Fibroblast of the aortic adventitia (primary cell): ENCODE results near the gene FIGN. TPM values are rescaled to one million over a fixed set of nuclear protein-coding genes. Genes with fewer than 3 reads are reported as not detected.

ENCODE experiments used
- DNase-seq: peaks from one replicate; pipeline ENCODE4 v3.0.0-alpha.2; 2010; ENCODE audit warnings: low read depth
- H3K4me3 ChIP-seq: 2 replicates; pipeline ENCODE4 v1.5.1; 2011; ENCODE audit warnings: low read depth, mild to moderate bottlenecking, control low read depth, low read length, moderate library complexity
- total RNA-seq: library from RNA; depleted of rRNA; stranded (reverse); fragments of >200 nt; gene quantifications from 2 replicates; pipeline ENCODE4 v1.2.3, GENCODE V29; 2012; ENCODE audit warnings: low replicate concordance
- TF ChIP-seq, protein P1 (sequence below): IDR thresholded peaks from 2 replicates; pipeline ENCODE4 v1.5.1; 2011; ENCODE audit warnings: mild to moderate bottlenecking, low read length, control low read depth, inconsistent platforms; ENCODE audit not compliant: insufficient read depth

FIGN gene, protein sequence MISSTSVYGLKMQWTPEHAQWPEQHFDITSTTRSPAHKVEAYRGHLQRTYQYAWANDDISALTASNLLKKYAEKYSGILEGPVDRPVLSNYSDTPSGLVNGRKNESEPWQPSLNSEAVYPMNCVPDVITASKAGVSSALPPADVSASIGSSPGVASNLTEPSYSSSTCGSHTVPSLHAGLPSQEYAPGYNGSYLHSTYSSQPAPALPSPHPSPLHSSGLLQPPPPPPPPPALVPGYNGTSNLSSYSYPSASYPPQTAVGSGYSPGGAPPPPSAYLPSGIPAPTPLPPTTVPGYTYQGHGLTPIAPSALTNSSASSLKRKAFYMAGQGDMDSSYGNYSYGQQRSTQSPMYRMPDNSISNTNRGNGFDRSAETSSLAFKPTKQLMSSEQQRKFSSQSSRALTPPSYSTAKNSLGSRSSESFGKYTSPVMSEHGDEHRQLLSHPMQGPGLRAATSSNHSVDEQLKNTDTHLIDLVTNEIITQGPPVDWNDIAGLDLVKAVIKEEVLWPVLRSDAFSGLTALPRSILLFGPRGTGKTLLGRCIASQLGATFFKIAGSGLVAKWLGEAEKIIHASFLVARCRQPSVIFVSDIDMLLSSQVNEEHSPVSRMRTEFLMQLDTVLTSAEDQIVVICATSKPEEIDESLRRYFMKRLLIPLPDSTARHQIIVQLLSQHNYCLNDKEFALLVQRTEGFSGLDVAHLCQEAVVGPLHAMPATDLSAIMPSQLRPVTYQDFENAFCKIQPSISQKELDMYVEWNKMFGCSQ
- total RNA-seq, result 2.5 and 4.1 TPM in 2 replicates

DNA sequence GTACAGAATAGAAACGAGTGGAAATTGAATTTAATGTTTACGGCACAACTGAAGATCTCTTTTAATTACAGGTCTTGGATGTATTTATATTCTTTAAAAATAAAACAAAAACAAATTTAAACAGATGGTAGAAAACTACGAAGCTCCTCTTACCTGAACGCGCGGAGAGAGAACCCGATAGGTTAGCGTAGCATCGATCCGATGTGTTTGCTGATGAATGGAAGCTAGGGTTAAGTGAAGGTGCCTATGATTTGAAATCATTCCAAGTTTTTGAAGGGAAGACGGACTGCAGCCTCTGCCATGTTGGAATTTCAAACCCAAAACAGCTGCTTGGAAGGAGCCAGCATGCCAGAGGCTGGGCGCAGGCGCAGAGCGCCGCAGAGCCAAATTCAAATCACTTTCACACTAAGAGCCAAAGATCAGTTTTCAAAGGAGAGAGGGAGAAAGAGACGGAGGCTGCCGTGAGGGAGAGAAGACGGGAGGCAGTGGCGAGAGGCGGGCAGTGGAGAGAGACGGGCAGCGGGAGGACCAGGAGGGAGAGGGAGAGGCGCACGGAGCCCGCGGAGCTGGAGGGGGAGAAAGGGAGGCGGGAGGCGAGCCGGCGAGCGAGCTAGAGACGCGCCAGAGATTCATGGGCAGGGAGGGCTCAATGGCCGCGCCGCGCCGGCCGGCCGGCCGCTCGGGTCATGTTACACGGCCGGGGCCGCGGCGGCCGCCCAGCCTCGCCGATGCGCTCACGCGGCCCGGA, at the start of gene FIGN:
FIGN (minus strand) TSS at position 324 of the 748 bp plus-strand sequence. CDS start 1,081 bp downstream, outside the sequence.
- peak within 1 kb of the TSS; percentile 91 for H3K4me3 ChIP-seq
- DNase-seq, result peak; percentile 96
- TF ChIP-seq, protein P1, sequence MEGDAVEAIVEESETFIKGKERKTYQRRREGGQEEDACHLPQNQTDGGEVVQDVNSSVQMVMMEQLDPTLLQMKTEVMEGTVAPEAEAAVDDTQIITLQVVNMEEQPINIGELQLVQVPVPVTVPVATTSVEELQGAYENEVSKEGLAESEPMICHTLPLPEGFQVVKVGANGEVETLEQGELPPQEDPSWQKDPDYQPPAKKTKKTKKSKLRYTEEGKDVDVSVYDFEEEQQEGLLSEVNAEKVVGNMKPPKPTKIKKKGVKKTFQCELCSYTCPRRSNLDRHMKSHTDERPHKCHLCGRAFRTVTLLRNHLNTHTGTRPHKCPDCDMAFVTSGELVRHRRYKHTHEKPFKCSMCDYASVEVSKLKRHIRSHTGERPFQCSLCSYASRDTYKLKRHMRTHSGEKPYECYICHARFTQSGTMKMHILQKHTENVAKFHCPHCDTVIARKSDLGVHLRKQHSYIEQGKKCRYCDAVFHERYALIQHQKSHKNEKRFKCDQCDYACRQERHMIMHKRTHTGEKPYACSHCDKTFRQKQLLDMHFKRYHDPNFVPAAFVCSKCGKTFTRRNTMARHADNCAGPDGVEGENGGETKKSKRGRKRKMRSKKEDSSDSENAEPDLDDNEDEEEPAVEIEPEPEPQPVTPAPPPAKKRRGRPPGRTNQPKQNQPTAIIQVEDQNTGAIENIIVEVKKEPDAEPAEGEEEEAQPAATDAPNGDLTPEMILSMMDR, result no peak

DNA sequence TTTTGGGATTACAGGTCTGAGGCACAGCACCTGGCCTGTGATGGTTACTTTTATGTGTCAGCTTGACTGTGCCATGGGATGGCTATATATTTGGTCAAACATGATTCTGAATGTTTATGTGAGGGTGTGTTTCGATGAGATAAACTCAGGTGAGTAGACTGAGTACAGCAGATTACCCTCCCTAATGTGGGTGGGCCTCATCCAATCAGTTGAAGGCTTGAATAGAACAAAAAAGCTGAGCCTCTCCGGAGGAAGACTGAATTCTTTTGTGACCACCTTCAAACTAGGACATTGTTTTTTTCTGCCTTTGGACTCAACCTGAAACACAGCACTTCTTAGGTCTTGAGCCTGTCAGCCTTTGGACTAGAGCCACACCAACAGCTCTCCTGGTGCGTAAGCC, 49.4 kb upstream of the FIGN start:
- no peak overlapping the region for H3K4me3 ChIP-seq
- no peak for DNase-seq
- TF ChIP-seq, protein P1, result no peak

DNA sequence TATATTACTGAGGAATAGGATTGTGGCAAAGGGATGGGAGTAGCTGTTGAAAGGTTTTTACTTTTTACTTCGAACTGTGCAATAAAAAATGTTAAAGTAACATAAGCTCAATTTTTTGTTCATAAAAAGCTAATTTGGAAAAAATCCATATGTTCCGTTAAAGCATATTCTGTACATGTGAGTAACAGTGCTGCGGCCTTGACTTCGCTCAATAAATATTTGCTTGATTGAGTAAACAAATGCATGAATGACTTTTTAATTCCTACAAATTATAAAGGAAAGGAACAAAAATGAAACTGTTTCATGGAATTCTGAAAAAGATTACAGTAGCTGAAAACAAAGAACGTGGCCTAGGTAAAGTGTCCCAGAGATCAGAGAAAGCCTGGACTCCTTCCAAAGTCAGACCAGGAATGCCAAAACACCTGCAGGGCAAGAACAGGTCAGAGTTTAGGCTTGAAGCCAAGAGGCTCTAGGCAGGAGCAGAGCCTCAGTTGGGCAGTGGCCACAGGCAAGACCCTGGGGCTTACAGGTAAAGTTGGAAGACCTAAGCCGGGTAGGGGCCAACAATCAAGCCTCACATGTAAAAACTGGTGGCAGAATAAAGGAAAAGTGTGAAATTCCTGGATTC, 44.3 kb upstream of the FIGN start:
- DNase-seq, result no peak
- TF ChIP-seq, protein P1, result no peak
- no peak overlapping the region for H3K4me3 ChIP-seq

DNA sequence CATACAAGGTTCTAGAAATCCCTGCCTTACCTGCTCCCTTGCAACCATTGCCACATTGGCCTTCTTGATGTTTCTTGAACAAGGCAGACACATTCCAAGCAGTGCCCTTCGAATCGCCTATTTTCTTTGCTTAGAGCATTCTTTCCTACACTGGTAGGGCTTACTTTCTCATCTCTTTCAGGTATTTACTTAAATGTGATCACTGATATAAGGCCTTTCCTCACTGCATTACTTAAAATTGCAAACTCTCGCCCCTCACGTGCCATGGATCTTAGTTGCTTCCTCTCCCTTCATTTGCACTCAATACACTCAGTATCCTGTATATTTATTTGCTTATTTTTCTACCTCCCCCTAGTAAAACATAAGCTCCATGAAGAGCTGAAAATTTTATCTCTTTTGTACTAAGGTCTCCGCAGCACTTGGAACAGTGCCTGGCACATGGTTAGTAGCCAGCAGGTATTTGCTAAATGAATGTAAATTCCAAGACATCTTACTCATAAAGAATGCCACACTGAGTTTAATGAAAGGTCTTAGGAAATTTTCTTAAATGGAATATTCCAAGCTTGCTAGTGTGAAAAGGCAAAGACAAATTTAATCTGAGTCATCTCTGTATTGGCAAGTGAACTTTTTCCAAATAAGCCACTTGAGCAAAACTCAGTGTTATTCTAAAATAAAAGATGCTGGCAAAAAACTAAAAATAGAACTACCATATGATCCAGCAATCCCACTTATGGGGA, 42.4 kb upstream of the FIGN start:
- DNase-seq, result peak; percentile 89
- TF ChIP-seq, protein P1, result no peak
- no peak overlapping the region for H3K4me3 ChIP-seq

DNA sequence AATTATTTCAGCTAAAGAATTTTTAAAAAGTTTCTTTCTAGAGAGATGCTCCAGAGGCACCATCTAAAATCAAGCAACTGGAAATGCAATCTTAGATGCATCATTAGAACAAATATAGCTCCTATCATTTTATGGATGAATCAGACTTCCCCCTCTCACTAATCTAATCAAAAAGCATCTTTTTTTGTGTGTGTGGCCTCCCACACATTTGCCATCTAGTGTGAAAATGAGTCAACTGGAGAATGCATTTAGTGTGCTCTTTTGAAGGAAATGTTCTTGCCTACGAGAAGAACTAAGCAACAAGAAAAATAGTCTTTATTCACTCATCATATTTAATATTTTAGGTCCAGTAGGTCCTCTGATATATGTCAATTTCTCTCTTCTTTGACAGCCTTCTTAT, 39.5 kb upstream of the FIGN start:
- DNase-seq, result peak; percentile 33
- H3K4me3 ChIP-seq, result no peak overlapping the region
- TF ChIP-seq, protein P1, result no peak

DNA sequence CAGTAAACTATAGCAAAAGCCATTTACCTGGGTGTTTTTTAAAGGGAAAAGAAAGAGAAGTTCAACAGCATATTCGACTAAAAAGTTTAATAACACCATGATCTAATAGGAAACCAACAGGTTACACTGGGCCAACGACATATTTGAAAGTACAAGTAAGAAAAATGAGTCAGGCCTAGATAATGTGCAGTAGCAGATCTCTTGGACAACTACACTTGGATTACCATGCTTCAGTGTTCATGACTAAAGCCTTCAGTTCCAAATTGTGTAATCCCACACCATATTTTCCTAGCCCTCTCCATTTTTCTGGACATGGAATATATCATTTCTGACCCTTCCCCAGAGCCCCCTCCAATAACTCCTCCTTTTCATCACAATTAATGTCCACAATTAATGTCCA, 39.1 kb upstream of the FIGN start:
- DNase-seq, result peak; percentile 91
- TF ChIP-seq, protein P1, result no peak
- H3K4me3 ChIP-seq, result no peak overlapping the region
